Muscle layer of colon (tissue), 2 donors: ENCODE measurements around the gene UBE2Z.
A peak's percentile ranks its signal among the peaks of the same experiment; 100 is the strongest.

Experiments
- H3K27ac ChIP-seq: one replicate; pipeline ENCODE4 v1.7.0; 2013; ENCODE audit warnings: low read depth, mild to moderate bottlenecking, low read length, moderate library complexity
- H3K27me3 ChIP-seq, 2 donors: one replicate each; pipeline ENCODE4 v1.7.0; 2013; ENCODE audit warnings: low read length in 2 of 2, mild to moderate bottlenecking in 2 of 2; ENCODE audit not compliant: insufficient read depth in 2 of 2, control insufficient read depth in 1 of 2
- H3K36me3 ChIP-seq: one replicate; pipeline ENCODE4 v1.7.0; 2013; ENCODE audit warnings: mild to moderate bottlenecking, low read length; ENCODE audit not compliant: insufficient read depth
- H3K4me1 ChIP-seq: one replicate; pipeline ENCODE4 v1.7.0; 2013; ENCODE audit warnings: mild to moderate bottlenecking, low read length; ENCODE audit not compliant: insufficient read depth
- H3K4me3 ChIP-seq, 2 donors: one replicate each; pipeline ENCODE4 v1.7.0; 2013; ENCODE audit warnings: low read length in 2 of 2, low read depth in 1 of 2, mild to moderate bottlenecking in 1 of 2, moderate library complexity in 1 of 2
- H3K9ac ChIP-seq: one replicate; pipeline ENCODE4 v1.7.0; 2013; ENCODE audit warnings: low read length
- H3K9me3 ChIP-seq: one replicate; pipeline ENCODE4 v1.7.0; 2013; ENCODE audit warnings: mild to moderate bottlenecking, low read length
- donor health status: abdominal sarcoma.
- donor health status: Adenocarcinoma of cecum.

UBE2Z gene

DNA sequence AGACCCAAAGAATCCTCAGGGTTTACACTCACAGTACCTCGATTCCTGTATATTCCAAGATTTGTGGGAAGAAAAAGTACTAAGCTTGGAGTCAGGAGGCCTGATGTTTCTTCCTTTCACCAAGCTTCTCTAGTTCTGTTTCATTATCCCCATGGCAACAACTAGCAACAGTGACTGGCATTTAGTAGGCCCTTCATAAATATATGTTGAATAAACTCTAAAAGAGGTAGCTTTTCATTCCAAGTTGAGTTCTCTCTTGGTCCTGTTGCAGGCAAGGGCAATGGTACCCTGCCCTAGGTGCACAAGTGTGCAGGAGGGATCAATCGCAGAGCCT lies 527 bp upstream of the UBE2Z start:
- Histone ChIP-seq H3K9me3 (no peaks in the 10 kb centered on the region), H3K9ac (peak overlapping the region; percentile 56), H3K27ac (peak overlapping the region; percentile 95), H3K4me1 (peaks cover 34% of the 10 kb centered on the region), H3K36me3 (peaks cover 22% of the 10 kb centered on the region), H3K27me3 (no peaks in the 10 kb centered on the region), H3K4me3 (peak overlapping the region; percentile 82 to 83)

DNA sequence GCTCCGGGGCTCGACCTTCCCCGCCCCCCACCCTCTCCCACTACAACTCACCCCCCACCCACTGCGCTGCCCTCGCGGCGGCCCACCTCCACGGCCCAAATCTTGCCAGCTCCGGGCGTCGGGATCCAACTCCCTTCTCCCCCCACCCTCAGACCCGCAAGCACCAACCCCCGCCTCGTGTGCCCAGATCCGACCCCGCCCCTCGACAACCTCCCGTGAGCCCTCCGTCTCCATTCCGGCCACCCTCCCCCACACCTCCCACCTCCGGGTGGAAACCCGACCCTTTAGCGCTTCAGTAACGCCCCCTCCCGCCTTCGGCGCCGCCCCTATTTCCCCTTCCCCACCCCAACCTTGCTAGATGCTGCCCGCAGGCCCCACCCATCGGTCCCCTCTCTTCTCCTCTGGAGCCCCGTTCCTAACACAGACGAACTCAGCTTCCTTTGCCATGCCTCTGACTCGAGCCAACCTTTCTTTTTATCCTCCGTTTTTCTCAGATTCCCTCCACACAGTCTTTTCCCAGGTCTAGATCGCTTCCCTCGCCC lies 717 bp downstream of the UBE2Z start:
- Histone ChIP-seq H3K4me1 (peaks cover 34% of the 10 kb centered on the region), H3K4me3 (peak overlapping the region; percentile 82 to 83), H3K36me3 (peaks cover 31% of the 10 kb centered on the region), H3K9ac (peak overlapping the region; percentile 53), H3K9me3 (no peaks in the 10 kb centered on the region), H3K27ac (peak overlapping the region; percentile 95), H3K27me3 (no peaks in the 10 kb centered on the region)

DNA sequence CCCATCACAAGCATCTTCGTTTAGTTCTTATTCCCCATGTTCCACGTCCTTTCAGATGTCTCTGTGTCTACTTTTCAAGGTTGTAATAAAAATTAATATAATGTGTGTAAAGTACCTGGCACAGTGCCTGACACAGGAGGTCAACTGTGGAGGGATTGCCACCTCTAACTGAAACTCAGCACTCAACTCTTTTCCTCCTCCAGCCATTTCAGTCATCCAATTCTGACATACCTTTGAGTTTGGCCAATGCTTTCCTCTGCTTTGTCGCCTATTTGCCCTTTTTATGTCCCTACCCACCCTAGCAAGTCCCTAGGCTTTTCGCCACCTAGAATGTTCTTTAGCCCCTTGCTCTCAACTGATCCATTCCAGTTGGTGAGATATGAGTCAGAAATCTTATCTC lies 1.6 kb downstream of the UBE2Z start:
- Histone ChIP-seq H3K9ac (peak overlapping the region; percentile 53), H3K4me1 (peaks cover 34% of the 10 kb centered on the region), H3K36me3 (peaks cover 36% of the 10 kb centered on the region), H3K27ac (no peak overlapping the region), H3K9me3 (no peaks in the 10 kb centered on the region), H3K27me3 (no peaks in the 10 kb centered on the region), H3K4me3 (peak overlapping the region in 1 of 2 donors; percentile 82)

DNA sequence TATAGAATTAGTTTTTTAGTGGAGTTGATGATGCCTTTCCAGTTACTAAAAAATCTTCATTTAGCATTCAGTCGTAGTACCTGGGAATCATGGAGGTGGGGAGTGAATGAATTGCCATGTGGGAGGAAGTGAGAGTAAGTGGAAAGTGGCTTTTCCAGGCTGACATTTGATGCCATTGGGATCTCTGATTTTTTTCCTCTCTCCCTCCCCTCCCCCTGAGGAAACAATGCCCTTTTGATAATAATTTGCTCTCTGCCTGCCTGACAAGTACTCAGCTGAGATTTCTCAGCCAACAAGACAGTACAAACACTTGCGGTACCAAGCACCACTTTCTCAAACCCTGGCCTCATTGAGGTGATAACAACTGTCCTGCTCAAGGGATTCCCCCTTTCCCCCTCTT lies 2.2 kb downstream of the UBE2Z start:
- no peak overlapping the region for H3K4me3 ChIP-seq
- no peaks in the 10 kb centered on the region for H3K27me3 ChIP-seq
- H3K36me3 ChIP-seq, result peaks cover 36% of the 10 kb centered on the region
- H3K4me1 ChIP-seq, result peaks cover 35% of the 10 kb centered on the region
- no peak overlapping the region for H3K9ac ChIP-seq
- H3K9me3 ChIP-seq, result no peaks in the 10 kb centered on the region
- no peak overlapping the region for H3K27ac ChIP-seq

DNA sequence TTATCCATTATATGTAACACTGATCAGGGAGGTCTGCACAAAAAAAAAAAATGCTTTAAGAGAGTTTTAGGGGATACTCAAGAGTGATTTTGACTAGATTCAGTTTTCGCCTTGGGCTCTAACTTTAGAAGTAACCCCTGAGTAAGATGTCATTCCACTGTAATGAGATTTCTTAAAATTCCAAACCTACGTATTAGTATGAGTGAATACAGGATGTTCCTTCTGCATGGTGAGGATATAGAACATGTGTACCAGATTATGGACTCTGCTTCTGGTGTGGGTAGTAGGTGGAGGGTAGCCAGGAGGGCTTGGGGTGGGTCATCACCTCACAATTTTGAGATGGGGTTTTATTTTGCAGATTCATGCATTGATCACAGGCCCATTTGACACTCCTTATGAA lies 4.3 kb downstream of the UBE2Z start:
- H3K9ac ChIP-seq, result no peak overlapping the region
- no peaks in the 10 kb centered on the region for H3K27me3 ChIP-seq
- no peak overlapping the region for H3K27ac ChIP-seq
- H3K36me3 ChIP-seq, result peaks cover 36% of the 10 kb centered on the region
- H3K9me3 ChIP-seq, result no peaks in the 10 kb centered on the region
- H3K4me3 ChIP-seq, result no peak overlapping the region
- H3K4me1 ChIP-seq, result peaks cover 39% of the 10 kb centered on the region

DNA sequence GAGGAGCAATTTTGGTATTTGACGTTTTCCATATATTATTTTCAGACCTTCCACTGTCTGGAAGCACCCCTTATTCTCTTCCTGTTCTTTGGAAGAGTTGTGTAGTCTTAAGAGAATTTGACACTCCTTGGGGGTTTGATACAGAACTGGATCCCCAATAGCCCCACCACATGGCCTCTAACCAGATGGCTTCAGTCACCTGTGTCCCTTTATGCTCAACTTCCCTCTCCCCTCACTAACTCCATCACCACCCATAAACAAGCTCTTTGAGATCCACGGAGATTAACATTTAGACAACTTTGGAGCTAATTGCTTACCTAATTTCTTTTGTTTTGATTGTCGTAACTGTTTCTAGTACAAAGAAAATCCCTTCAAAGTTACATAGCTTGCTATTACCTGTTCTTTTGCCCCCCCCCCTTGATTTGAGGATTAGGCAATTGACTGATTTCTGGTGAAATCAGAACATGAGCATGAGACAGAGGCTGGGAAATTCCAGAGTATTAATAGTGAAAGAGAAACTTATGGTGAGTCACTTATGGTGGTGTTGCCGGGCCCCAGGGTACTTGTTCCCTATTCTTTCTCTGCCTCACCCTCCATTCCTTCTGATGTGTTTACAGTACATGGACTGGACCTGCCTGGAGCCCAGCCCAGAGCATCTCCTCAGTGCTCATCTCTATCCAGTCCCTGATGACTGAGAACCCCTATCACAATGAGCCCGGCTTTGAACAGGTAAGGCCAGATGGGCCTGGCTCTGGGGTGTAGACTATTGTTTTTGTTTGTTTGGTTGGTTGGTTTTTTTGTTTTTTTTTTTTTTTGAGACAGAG lies 7.5 kb downstream of the UBE2Z start:
- Histone ChIP-seq H3K4me3 (no peak overlapping the region), H3K9me3 (no peaks in the 10 kb centered on the region), H3K4me1 (peaks cover 19% of the 10 kb centered on the region), H3K9ac (no peak overlapping the region), H3K27me3 (no peaks in the 10 kb centered on the region), H3K27ac (no peak overlapping the region), H3K36me3 (peaks cover 42% of the 10 kb centered on the region)

DNA sequence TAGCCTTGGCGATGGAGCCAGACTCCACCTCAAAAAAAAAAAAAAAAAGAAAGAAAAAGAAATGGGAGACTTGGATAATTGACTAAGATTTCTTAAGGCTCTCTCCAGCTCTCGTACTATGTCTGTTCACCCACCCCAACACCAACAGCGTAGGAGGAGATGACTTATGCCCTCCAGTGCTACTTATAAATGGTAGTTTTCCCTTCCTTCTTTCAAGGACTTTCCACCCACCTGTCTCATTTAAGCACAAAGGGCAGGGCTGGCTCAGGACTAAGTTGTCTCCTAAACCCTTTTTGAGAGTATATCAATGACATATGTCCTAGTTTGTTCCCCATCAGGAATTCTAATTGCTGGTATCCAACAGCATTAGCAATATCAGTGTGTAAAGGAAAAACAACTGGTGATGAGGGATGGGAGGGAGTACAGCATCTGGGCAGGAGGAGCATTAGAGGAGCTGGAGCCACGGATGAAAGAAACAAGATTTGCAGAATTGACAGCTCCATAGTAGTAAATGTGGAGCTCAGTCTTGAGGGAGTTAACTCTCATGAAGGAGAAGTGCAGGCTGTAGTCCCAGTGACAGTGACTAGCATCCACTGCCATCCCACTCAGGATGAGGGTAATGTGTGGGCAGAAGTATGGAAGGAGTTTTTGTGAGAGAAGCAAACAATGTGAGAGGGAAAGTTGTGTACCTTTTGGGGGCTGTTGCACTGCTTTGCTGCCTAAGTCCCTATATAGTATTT lies 17.2 kb downstream of the UBE2Z start:
- Histone ChIP-seq H3K27me3 (no peaks in the 10 kb centered on the region), H3K9me3 (no peaks in the 10 kb centered on the region), H3K4me3 (no peak overlapping the region), H3K36me3 (peaks cover 88% of the 10 kb centered on the region), H3K27ac (no peak overlapping the region), H3K4me1 (no peaks in the 10 kb centered on the region), H3K9ac (no peak overlapping the region)

DNA sequence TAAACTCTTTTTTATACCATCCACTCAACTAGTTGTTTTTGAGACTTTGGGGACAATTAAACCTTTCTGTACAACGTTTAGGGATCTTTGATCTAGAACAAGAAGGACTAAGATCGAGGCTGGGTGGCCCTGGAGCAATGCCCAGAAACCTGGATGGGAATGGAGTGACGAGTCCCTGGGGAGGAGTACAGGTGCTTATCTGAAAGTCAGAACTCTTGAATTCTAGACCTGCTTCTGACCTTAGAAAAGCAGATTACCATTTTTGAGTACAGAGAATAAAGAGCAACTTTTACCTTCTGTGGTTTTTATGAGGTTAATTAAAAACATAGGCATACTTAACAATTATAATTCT lies 17.8 kb downstream of the UBE2Z start:
- Histone ChIP-seq H3K4me1 (no peaks in the 10 kb centered on the region), H3K9ac (no peak overlapping the region), H3K9me3 (no peaks in the 10 kb centered on the region), H3K36me3 (peaks cover 82% of the 10 kb centered on the region), H3K27me3 (no peaks in the 10 kb centered on the region), H3K4me3 (no peak overlapping the region), H3K27ac (no peak overlapping the region)

DNA sequence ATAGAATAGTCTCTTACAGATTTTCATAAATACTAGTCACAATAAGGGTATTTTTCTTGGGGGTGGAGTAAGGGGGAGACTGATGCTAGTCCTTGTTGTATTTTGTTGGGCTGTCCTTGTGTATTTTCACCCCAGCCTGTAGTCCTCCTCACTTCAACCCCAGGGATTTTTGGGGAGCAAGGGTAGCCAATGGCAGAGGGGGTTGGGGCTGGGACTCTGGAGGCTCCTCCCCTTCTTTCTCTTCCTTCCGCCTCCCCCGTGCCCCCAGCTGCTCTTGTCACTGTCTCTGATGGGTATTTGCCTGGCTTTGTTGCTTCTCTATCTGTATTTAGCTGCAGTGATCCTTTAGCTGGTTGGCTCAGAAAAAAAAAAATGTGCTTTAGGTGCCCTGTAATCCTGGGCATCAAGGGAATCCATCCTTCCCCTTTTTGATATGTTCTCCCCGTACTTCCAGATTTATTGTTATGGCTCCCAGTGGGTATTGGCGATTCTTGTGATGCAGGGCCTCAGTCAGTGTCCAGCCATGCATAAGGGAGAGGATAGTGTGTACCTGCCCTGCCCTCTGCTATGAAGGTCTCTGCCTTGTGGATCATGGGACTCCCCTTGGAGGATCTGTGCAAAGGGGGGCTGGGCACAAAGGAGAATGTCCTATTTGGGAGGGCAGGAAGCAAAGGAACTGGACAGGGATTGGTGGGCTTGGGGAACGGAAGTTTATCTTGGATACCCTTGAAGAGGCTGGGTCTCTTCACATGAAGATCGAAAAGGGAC lies 20.0 kb downstream of the UBE2Z start:
- H3K27ac ChIP-seq, result no peak overlapping the region

DNA sequence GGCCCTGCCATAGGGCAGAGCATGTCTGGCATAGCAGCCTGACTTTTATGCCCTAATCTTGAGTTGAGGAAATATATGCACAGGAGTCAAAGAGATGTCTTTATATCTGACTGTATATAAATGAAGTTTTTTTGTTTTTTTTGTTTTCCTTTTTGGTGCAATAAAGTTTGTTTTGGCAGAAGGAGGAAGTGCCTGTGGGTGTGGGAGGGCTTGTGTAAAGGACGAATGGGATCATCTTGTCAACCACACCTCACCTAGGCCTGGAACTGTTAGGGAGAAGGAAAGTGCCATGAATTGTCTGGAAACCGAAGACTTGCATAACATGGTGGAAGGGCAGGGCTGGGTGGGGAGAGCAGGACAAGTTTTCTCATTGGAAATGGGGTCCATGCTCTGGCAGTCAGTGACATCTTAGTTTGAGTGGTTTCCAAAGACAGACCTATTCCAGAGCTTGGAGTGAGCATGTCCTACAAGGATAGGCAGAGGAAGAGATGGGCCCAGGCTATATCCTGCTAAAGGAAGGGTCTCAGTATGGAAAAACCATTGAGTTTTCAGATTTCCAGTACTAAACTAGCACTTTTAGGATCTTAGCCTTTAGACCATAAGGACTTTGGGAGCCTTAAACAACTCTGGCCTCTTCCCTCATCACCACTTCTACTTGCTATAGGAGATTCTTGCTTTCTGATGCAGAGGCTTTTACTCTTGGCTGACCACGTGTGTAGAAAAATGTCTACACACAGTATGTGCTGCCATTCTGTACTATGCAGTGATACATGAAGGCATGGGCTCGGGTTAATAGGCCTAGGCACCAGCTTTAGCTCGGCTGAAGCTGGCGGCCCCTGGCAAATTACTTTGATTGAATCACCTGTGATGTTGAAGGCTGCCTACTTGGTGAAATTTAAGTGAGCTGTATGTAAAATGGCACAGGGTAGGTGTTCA lies 20.9 kb downstream of the UBE2Z start:
- Histone ChIP-seq H3K9me3 (no peaks in the 10 kb centered on the region), H3K27ac (no peak overlapping the region), H3K4me3 (no peak overlapping the region), H3K9ac (no peak overlapping the region), H3K4me1 (no peaks in the 10 kb centered on the region), H3K27me3 (no peaks in the 10 kb centered on the region), H3K36me3 (peaks cover 86% of the 10 kb centered on the region)

More for the DNA sequence above, 20.0 kb downstream of the UBE2Z start:
- H3K27me3 ChIP-seq, result no peaks in the 10 kb centered on the region
- H3K9me3 ChIP-seq, result no peaks in the 10 kb centered on the region
- no peaks in the 10 kb centered on the region for H3K4me1 ChIP-seq
- no peak overlapping the region for H3K4me3 ChIP-seq
- peaks cover 84% of the 10 kb centered on the region for H3K36me3 ChIP-seq
- no peak overlapping the region for H3K9ac ChIP-seq
